GM12878 (cell line): Measurements from ENCODE around the gene AHR.

Experiments used
- EZH2 ChIP-seq: IDR thresholded peaks from 2 replicates; pipeline ENCODE4 v1.6.1; 2012; ENCODE audit warnings: low read depth, mild to moderate bottlenecking, control low read depth, inconsistent platforms, low read length, borderline replicate concordance; ENCODE audit not compliant: control insufficient read depth
- LARP7 ChIP-seq: fragments of 450-650 bp; IDR thresholded peaks from 2 replicates; pipeline ENCODE4 v1.6.1; 2017; ENCODE audit warnings: mild to moderate bottlenecking
- PBX3 ChIP-seq: IDR thresholded peaks from 2 replicates; pipeline ENCODE4 v1.6.1; 2011; ENCODE audit warnings: mild to moderate bottlenecking, low read depth, low read length, moderate library complexity; ENCODE audit not compliant: insufficient replicate concordance
- RAD21 ChIP-seq: IDR thresholded peaks from 2 replicates; pipeline ENCODE4 v1.6.1; 2011; ENCODE audit warnings: mild to moderate bottlenecking, low read depth, low read length, moderate library complexity; ENCODE audit not compliant: insufficient read depth
- TF ChIP-seq, protein P1 (sequence below), 3 experiments: IDR thresholded peaks in 2 of 3; conservative IDR thresholded peaks in 1 of 3; 2 replicates each; pipeline ENCODE4 v1.5.1; 2011; ENCODE audit warnings: low read depth in 3 of 3, low read length in 3 of 3, mild to moderate bottlenecking in 3 of 3, control low read depth in 2 of 3, moderate library complexity in 2 of 3, inconsistent platforms in 1 of 3, mixed read lengths in 1 of 3; ENCODE audit not compliant: control insufficient read depth in 2 of 3, insufficient read depth in 1 of 3; ENCODE audit errors: extremely low read depth in 1 of 3
- TF ChIP-seq, protein P2 (sequence below): IDR thresholded peaks from 2 replicates; pipeline ENCODE4 v1.6.1; 2011; ENCODE audit warnings: borderline replicate concordance, low read depth, mild to moderate bottlenecking, moderate library complexity, mixed read lengths, low read length; ENCODE audit not compliant: insufficient read depth; ENCODE audit errors: extremely low read length

- TF ChIP-seq LARP7 (no peak), EZH2 (no peak), RAD21 (no peak), PBX3 (no peak)
- TF ChIP-seq, protein P1, sequence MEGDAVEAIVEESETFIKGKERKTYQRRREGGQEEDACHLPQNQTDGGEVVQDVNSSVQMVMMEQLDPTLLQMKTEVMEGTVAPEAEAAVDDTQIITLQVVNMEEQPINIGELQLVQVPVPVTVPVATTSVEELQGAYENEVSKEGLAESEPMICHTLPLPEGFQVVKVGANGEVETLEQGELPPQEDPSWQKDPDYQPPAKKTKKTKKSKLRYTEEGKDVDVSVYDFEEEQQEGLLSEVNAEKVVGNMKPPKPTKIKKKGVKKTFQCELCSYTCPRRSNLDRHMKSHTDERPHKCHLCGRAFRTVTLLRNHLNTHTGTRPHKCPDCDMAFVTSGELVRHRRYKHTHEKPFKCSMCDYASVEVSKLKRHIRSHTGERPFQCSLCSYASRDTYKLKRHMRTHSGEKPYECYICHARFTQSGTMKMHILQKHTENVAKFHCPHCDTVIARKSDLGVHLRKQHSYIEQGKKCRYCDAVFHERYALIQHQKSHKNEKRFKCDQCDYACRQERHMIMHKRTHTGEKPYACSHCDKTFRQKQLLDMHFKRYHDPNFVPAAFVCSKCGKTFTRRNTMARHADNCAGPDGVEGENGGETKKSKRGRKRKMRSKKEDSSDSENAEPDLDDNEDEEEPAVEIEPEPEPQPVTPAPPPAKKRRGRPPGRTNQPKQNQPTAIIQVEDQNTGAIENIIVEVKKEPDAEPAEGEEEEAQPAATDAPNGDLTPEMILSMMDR (IDR thresholded peaks at IDR 0.05 in 2 of 3, conservative IDR thresholded peaks at IDR 0.05 in 1 of 3; ENCODE audit: control insufficient read depth in 2 of 3, extremely low read depth in 1 of 3, insufficient read depth in 1 of 3, low read depth in 3 of 3, low read length in 3 of 3), result no peak
- TF ChIP-seq, protein P2, sequence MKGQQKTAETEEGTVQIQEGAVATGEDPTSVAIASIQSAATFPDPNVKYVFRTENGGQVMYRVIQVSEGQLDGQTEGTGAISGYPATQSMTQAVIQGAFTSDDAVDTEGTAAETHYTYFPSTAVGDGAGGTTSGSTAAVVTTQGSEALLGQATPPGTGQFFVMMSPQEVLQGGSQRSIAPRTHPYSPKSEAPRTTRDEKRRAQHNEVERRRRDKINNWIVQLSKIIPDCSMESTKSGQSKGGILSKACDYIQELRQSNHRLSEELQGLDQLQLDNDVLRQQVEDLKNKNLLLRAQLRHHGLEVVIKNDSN, result no peak
These were observed 19.7 kb downstream of the AHR start for GRCh38 chr7:17318146-17318545.
